ENCODE data around the gene INPP4A.

The INPP4A gene

DNA sequence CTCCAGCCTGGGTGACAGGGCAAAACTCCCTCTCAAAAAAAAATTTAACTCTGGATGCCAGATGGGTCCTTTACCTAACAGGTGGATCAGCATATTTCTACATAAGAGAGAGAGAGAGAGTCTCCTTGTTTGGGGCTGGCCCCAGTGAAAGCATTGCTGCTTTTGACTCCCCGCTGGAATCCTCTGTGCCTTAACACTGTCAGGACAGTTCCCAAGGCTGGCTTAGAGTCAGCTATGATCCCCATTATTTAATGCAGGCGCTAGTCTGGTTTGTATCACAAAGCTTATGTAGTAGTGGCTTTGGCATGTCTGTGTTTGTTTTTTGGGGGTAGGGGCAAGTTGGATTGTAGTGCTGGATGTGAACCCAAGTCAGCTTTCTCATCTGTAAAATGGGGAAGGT lies 9.4 kb downstream of the INPP4A start:
- TF ChIP-seq KLF9 (tag by site-specific recombination; IDR thresholded peaks at IDR 0.05; ENCODE audit: low read depth) (no peak), ZBTB17 (tag by site-specific recombination; IDR thresholded peaks at IDR 0.05) (no peak), REPIN1 (tag by site-specific recombination; IDR thresholded peaks at IDR 0.05; ENCODE audit: low read depth) (no peak), FEZF1 (tag by site-specific recombination; IDR thresholded peaks at IDR 0.05) (no peak), ZNF776 (tag by site-specific recombination; IDR thresholded peaks at IDR 0.05; ENCODE audit: borderline replicate concordance) (no peak), KLF10 (tag by site-specific recombination; IDR thresholded peaks at IDR 0.05) (no peak)
- TF ChIP-seq, protein P1, sequence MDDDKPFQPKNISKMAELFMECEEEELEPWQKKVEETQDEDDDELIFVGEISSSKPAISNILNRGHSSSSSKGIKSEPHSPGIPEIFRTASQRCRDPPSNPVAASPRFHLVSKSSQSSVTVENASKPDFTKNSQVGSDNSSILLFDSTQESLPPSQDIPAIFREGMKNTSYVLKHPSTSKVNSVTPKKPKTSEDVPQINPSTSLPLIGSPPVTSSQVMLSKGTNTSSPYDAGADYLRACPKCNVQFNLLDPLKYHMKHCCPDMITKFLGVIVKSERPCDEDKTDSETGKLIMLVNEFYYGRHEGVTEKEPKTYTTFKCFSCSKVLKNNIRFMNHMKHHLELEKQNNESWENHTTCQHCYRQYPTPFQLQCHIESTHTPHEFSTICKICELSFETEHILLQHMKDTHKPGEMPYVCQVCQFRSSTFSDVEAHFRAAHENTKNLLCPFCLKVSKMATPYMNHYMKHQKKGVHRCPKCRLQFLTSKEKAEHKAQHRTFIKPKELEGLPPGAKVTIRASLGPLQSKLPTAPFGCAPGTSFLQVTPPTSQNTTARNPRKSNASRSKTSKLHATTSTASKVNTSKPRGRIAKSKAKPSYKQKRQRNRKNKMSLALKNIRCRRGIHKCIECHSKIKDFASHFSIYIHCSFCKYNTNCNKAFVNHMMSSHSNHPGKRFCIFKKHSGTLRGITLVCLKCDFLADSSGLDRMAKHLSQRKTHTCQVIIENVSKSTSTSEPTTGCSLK (tag by site-specific recombination; IDR thresholded peaks at IDR 0.05): no peak
- TF ChIP-seq, protein P2, sequence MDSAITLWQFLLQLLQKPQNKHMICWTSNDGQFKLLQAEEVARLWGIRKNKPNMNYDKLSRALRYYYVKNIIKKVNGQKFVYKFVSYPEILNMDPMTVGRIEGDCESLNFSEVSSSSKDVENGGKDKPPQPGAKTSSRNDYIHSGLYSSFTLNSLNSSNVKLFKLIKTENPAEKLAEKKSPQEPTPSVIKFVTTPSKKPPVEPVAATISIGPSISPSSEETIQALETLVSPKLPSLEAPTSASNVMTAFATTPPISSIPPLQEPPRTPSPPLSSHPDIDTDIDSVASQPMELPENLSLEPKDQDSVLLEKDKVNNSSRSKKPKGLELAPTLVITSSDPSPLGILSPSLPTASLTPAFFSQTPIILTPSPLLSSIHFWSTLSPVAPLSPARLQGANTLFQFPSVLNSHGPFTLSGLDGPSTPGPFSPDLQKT (IDR thresholded peaks at IDR 0.05; ENCODE audit: borderline replicate concordance, low read depth, low read length): no peak
- TF ChIP-seq, protein P3, sequence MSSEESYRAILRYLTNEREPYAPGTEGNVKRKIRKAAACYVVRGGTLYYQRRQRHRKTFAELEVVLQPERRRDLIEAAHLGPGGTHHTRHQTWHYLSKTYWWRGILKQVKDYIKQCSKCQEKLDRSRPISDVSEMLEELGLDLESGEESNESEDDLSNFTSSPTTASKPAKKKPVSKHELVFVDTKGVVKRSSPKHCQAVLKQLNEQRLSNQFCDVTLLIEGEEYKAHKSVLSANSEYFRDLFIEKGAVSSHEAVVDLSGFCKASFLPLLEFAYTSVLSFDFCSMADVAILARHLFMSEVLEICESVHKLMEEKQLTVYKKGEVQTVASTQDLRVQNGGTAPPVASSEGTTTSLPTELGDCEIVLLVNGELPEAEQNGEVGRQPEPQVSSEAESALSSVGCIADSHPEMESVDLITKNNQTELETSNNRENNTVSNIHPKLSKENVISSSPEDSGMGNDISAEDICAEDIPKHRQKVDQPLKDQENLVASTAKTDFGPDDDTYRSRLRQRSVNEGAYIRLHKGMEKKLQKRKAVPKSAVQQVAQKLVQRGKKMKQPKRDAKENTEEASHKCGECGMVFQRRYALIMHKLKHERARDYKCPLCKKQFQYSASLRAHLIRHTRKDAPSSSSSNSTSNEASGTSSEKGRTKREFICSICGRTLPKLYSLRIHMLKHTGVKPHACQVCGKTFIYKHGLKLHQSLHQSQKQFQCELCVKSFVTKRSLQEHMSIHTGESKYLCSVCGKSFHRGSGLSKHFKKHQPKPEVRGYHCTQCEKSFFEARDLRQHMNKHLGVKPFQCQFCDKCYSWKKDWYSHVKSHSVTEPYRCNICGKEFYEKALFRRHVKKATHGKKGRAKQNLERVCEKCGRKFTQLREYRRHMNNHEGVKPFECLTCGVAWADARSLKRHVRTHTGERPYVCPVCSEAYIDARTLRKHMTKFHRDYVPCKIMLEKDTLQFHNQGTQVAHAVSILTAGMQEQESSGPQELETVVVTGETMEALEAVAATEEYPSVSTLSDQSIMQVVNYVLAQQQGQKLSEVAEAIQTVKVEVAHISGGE (tag by site-specific recombination; conservative IDR thresholded peaks at IDR 0.05; ENCODE audit: low read depth): no peak
- TF ChIP-seq, protein P4, sequence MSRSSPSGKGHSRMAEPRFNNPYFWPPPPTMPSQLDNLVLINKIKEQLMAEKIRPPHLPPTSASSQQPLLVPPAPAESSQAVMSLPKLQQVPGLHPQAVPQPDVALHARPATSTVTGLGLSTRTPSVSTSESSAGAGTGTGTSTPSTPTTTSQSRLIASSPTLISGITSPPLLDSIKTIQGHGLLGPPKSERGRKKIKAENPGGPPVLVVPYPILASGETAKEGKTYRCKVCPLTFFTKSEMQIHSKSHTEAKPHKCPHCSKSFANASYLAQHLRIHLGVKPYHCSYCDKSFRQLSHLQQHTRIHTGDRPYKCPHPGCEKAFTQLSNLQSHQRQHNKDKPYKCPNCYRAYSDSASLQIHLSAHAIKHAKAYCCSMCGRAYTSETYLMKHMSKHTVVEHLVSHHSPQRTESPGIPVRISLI (tag by site-specific recombination; IDR thresholded peaks at IDR 0.05): no peak
- TF ChIP-seq, protein P5, sequence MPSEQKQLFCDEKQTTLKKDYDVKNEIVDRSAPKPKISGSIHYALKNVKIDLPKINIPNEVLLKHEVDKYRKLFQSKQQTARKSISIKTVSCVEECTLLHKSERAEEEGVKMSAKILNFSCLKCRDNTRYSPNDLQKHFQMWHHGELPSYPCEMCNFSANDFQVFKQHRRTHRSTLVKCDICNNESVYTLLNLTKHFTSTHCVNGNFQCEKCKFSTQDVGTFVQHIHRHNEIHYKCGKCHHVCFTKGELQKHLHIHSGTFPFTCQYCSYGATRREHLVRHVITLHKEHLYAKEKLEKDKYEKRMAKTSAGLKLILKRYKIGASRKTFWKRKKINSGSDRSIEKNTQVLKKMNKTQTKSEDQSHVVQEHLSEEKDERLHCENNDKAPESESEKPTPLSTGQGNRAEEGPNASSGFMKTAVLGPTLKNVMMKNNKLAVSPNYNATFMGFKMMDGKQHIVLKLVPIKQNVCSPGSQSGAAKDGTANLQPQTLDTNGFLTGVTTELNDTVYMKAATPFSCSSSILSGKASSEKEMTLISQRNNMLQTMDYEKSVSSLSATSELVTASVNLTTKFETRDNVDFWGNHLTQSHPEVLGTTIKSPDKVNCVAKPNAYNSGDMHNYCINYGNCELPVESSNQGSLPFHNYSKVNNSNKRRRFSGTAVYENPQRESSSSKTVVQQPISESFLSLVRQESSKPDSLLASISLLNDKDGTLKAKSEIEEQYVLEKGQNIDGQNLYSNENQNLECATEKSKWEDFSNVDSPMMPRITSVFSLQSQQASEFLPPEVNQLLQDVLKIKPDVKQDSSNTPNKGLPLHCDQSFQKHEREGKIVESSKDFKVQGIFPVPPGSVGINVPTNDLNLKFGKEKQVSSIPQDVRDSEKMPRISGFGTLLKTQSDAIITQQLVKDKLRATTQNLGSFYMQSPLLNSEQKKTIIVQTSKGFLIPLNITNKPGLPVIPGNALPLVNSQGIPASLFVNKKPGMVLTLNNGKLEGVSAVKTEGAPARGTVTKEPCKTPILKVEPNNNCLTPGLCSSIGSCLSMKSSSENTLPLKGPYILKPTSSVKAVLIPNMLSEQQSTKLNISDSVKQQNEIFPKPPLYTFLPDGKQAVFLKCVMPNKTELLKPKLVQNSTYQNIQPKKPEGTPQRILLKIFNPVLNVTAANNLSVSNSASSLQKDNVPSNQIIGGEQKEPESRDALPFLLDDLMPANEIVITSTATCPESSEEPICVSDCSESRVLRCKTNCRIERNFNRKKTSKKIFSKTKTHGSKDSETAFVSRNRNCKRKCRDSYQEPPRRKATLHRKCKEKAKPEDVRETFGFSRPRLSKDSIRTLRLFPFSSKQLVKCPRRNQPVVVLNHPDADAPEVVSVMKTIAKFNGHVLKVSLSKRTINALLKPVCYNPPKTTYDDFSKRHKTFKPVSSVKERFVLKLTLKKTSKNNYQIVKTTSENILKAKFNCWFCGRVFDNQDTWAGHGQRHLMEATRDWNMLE (tag by site-specific recombination; conservative IDR thresholded peaks at IDR 0.05; ENCODE audit: low read depth): no peak
- TF ChIP-seq, protein P6, sequence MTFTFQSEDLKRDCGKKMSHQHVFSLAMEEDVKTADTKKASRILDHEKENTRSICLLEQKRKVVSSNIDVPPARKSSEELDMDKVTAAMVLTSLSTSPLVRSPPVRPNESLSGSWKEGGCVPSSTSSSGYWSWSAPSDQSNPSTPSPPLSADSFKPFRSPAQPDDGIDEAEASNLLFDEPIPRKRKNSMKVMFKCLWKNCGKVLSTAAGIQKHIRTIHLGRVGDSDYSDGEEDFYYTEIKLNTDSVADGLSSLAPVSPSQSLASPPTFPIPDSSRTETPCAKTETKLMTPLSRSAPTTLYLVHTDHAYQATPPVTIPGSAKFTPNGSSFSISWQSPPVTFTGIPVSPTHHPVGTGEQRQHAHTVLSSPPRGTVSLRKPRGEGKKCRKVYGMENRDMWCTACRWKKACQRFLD (tag by site-specific recombination; IDR thresholded peaks at IDR 0.05): no peak
- peaks cover 4% of the 10 kb centered on the region for H3K4me1 ChIP-seq (ENCODE audit: control insufficient read depth, insufficient read depth, low read length)
- CTCF ChIA-PET: interaction anchor here (1.2 to 1.4 kb wide), 2 partner anchors 34 to 115 kb away, joined by 3 to 5 read pairs; no protein-coding TSS in a partner anchor
- H3K9me3 ChIP-seq (ENCODE audit: control insufficient read depth, insufficient read depth, low read depth, low read length): no peaks in the 10 kb centered on the region
- POLR2A ChIA-PET: interaction anchor here (0.5 to 1.3 kb wide), 2 partner anchors 21 to 696 kb away, joined by 3 to 4 read pairs; no protein-coding TSS in a partner anchor
- no peak overlapping the region for H3K4me3 ChIP-seq (ENCODE audit: low read depth, low read length)
- peaks cover 9 to 12% of the 10 kb centered on the region in 2 experiments for H3K36me3 ChIP-seq (ENCODE audit: control insufficient read depth in 2 of 2, insufficient read depth in 1 of 2, low read length in 2 of 2)
- no peak overlapping the region for H3K27ac ChIP-seq (ENCODE audit: extremely low read depth, low read depth, low read length)

Measured in HEK293 (cell line).